Peyer's patch (tissue), 4 donors: ENCODE results near the gene ATP2A2.

ENCODE experiments used
- POLR2A ChIP-seq, 2 donors: fragments of 450-650 bp; IDR thresholded peaks; one replicate each; pipeline ENCODE4 v1.5.1; 2017; ENCODE audit warnings: antibody characterized with exemption in 2 of 2, mild to moderate bottlenecking in 2 of 2, moderate library complexity in 2 of 2
- TF ChIP-seq, protein P1 (sequence below), 6 experiments: fragments of 450-650 bp in 4 of 6; fragments of 200-600 bp in 2 of 6; sonication (generic) in 1 of 6; IDR thresholded peaks; one replicate each; pipeline ENCODE4 v1.5.1; 2017 to 2019; ENCODE audit warnings: antibody characterized with exemption in 6 of 6, mild to moderate bottlenecking in 3 of 6, moderate library complexity in 1 of 6

DNA sequence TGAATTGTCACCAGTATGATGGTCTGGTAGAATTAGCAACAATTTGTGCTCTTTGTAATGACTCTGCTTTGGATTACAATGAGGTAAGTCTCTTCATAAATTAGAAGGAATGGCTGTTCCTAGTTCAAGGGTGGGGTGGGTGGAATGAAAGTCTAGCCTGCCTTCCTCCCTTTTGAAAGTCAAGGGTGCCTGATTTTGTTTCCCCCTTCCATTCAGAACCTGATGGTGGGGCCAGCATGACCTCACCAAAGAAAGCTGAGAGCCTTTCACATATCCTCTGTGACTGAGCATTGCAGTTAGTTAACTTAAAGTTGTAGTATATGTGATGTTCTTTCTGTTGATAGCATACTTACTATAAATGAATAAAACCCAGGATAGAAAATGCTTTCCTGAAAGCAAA lies 52.2 kb downstream of the ATP2A2 start:
- TF ChIP-seq, protein P1, sequence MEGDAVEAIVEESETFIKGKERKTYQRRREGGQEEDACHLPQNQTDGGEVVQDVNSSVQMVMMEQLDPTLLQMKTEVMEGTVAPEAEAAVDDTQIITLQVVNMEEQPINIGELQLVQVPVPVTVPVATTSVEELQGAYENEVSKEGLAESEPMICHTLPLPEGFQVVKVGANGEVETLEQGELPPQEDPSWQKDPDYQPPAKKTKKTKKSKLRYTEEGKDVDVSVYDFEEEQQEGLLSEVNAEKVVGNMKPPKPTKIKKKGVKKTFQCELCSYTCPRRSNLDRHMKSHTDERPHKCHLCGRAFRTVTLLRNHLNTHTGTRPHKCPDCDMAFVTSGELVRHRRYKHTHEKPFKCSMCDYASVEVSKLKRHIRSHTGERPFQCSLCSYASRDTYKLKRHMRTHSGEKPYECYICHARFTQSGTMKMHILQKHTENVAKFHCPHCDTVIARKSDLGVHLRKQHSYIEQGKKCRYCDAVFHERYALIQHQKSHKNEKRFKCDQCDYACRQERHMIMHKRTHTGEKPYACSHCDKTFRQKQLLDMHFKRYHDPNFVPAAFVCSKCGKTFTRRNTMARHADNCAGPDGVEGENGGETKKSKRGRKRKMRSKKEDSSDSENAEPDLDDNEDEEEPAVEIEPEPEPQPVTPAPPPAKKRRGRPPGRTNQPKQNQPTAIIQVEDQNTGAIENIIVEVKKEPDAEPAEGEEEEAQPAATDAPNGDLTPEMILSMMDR (IDR thresholded peaks at IDR 0.05): no peak
- no peak for TF ChIP-seq POLR2A (IDR thresholded peaks at IDR 0.05)
